GM18867 (cell line): ENCODE data around the gene BABAM2.

ENCODE experiments used
- ATAC-seq: cut with Tn5 transposase; IDR thresholded peaks from one replicate; pipeline ENCODE4 v1.9.1; 2021; ENCODE audit warnings: mild to moderate bottlenecking, moderate library complexity; ENCODE audit not compliant: unreplicated experiment

Gene BABAM2

GRCh38 chr2:28387082-28387960, 496.8 kb downstream of the BABAM2 start:
- no peak for ATAC-seq
